Midbrain (tissue), 1 donor: Measurements from ENCODE around the gene PDLIM4.

Source experiments
- DNase-seq: peaks from one replicate; lab custom pipeline; 2025; lab: John Stamatoyannopoulos, UW

The PDLIM4 gene

DNA sequence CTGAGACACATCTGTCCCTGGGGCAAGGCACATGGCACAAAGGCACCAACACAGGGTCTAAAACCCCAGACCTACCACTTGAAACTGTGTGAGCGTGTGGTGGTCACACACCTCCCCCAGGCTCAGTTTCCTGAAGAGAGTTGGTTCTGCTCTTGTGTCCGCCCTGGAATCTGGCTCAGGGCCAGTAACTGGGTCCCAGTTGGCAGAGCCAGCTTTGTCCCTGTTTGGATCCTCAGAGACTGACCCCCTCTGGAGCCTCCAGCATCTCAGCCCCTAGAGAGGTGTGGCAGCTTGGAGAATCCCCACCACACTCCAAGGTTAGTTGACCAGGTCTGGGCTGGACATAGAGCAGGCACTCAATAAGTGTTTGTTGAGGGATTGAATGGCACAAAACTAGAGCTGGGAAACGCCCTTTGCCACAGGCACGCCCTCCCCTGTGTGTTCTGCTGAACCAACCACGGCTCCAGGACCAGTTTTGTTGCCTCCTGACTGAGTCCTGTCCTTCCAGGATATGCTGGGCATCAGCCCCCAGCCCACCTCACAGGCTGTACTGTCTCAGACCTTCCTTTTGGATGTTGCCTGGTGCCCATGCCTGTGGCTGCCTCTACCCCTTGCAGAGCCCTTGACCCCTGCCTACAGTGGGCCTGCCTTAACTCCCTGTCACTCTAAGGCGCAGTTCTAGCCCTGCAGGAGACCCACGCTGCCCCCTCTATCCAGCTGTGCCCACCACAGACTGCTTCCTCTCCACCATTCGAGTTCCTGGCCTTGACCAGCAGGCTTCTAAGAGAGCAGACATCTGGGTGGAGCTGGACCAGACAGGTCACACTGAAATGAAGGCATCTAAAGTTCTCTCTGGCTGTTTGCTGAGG is 3.8 kb upstream of the PDLIM4 start:
- DNase-seq = no peak

DNA sequence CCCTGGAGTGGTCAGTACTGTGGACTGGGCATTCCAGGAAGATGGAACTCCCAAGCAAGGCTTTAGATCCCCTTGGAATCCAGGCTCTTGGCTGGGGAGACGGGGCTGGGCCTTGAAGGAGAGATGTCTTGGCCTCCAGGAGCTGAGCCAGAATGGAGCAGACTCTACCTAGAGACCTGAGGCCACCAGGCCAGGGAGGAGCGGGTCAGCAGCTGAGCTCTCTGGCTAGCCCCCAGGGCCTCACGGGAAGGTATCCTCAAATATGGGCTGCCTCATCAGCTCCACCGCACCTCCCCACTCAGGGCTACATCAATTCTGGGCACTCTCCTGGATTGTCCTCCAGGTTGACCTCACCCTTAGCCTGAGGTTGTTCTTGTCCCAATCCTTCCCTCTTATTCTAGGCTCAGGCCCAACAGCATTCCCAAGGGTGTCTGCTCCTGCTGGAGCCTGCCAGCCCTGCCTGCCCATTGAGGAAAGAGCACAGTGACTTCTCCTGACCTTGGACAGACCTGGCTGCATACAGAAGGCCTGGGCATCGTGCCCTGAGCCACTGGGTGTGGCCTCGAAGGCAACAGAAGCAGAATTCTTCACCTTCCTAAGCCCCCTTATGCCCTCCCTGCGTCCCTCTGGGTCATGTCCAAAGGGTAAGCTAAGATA is 3.0 kb upstream of the PDLIM4 start:
- no peak for DNase-seq

DNA sequence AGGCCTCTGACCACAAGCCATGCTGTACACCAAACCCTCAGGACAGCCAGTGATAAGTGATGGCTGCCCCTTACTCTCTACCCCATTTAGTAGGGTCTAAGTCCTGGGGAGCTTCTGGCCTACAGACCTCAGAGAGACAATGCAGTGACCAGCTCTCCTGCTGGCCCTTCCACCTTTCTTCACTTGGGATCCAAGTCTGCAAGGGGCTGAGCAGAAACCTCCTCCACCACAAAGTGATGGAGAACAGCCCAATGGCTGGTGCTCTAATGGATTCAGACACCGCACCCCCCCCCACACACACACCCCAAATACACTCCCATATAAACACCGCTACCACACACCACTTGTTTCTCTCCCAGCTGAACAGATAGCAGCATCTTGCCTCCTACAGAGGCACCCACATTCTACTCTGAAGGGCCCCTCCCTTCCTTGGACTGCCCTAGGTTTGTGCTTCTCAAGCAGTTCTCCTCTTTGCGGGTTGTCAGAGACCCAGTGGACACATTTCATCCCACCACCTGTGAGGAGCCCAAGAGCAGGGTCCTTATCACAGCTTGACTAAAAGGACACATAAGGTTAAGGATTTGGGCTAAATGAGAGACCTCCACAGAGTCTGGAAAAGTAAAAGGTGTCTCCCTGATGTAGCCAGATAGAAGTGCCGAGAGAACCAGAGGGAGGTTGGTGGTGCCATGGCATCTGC is 1.3 kb upstream of the PDLIM4 start:
- DNase-seq = no peak

DNA sequence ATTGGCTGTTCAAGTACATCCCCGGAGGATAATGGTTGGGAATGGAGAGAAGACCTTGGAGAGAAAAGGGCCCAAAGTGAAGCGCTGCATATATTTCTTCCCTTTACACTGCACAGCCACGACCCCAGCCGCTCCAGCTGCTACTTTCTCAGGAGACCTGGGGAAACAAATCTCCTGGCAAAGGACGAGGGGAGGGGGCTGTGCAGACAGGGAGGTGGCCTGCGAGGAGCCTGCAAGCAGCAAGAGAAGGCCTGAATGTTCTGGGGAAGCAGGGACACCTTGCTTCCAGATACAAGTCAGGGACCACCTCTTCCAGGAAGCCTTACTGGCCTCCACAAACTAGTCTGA is 739 bp upstream of the PDLIM4 start:
- DNase-seq = no peak

DNA sequence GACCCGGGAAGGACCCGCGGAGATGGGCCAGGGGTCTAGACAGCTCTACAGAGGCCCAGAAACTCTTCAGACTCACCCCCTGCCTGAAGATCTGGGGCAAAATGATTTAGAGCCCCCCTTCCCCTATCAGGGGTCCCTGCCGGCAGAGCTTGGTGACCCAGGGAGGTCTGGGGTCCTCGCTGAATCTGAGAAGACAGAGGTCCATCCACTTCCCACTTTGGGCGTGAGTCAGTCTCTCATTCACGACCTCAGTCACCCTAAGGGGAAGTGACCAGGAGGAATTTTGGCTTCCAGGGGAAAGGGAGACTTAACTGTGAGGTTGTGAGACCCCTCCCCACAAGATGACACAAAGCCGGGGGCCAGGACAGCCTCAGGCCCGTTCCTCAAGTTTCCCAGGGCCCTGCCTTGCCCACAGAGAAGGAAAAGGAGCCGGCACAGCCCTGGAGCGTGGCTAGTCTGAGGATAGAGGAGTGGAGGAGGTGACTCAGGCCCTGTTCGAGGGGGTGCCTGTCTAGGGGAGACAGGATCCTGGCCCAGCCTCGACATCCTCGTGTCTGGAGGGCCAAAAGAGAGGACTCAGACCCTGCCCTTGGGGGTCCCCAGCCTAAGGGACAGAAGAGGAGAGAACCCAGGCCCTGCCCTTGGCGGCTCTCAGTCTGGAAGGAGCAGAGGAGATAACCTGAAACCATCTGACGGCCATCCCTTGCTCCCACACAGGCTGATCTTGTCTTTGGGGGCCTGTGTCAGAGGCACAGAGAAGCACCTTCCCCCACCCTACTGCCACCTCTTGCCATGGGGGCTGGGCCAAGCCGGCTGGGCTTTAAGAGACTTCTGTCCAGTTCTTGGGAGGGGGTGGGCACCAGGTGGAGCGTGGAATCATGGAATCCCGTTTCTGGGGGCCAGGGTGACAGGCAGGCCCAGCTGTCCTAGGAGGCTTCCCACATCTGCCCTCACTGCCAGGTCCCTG is 889 bp downstream of the PDLIM4 start:
- no peak for DNase-seq

DNA sequence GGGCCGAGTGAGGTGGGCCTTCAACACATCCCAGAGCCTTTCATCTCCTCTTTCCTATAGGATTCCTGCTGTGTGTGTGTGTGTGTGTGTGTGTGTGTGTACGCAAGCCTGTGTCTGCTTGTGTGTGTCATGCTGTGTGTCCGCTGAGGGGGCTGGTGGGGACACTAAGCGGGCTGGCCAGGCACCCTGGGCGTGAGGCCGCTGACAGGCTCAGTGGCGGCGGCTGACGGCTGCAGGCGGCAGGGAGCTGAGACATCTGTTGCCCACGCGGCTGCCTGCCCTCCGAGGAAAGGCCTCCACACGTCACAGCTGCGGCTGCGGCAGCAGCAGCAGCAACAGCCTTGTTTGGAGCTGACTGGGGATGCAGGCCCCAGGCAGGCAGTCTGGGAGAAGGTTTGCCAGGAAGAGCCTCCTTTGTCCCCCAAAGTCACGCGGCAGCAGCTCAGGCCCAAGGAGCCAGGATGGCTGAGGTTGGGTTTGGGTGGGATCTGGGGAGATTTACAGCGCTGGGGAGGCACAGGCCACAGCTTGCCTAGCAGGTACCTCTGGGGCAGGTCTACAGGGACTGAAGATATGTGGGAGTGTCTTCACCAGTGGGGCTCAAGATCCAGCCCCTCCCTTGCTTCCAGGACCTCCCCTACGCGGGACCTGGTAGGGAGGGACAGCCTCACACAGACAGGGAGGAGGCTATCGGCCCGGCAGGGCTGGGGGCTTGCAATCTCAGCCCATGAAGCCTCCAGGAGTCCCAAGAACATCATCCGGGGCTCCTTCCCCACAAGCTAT is 1.8 kb downstream of the PDLIM4 start:
- peak; percentile 36 for DNase-seq

DNA sequence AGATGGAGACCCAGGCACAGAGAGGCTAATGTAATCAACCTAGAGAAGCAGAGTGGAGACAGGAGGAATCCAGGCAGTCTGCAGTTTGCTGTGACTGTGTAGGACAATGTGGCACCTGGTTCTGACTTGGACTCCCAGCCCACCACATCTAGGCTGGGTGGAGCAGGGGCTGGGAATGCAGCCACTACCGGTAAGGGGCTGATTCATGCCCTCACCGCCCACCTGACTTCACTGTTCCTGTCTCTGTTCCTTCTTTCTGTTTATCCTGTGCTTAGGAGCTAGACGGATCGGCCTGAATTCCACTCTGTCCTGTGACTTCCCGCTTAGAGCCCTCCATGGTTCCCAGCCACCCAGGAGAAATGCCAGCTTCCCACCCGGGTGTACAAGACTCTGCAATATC is 2.6 kb downstream of the PDLIM4 start:
- DNase-seq = no peak

DNA sequence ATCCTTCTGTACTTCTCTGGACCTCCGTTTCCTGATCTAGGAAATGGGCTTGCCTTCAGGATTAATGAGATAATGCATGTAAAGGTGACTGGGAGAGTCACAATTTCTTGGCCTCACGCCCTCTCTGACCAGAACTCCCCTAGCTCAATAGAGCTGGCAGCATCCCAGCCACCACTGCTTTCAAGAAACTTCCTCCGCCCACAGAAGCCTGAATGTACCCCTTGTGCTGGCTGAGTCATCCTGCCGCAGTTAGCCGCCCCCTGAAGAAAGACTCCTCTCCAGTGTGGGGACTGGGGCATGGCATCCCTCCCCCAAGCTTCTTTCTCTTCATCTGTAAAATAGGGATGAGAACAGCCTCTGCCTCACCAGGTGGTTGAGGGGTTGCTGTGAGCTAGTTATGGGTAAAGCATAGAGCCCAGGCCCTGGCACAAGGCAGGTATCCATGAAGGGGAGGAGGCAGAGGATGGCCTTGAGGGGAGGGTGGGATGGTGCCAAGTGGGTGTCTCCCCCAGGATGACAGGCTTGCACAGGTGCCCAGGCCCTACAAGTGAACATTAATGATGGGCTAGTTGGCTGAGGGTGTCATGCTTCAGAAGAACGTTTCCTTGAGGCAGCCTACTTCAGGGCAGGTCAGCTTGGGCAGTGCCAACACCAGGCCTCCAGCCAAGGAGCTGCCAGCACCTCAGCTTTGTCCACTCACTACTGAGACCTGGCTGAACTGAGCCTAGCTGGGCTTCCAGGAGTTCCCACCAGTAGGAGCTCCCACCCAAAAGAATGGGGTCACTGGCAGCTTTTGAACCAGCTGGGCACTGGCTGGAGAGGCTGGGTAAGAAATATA is 3.4 kb downstream of the PDLIM4 start:
- peak; percentile 43 for DNase-seq

DNA sequence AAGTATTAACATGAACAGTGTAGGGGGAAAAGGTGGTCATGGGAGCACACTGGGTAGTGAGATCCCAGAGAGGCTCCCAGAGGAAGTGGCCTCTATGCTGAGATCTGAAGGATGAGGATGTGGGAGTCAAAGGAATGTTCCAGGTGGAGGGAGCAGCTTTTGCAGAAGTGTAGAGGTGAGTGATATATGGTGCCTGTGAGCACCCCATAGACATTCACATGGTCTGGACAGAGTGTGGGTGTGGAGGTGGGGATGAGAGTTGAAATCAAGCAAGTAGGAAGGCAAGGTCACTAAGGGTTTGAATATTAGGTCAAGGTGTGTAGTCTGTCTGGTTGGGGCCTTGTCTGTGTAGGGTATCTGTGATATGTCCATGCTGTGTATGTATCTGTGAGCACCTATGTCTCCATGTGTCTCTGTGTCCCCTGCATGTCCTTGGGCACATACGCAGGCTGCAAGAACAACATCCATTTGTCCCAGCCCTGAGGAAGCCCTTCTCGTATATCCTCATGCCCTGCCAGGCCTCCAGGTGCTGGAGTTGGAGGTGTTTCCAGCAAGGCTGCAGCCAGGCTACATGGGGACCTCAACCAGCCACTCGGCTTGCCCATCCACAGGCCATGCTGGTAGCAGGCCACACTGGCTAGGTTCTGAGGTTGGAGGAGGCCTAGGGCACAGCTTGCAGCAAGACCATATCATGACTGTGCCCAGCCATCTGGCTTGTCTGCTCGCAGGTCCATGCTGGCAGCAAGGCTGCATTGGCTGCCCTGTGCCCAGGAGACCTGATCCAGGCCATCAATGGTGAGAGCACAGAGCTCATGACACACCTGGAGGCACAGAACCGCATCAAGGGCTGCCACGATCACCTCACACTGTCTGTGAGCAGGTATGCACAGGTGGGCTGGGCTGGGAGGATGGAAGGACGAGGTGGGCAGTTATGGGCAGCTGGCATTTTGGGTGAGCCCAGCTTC is 4.7 kb downstream of the PDLIM4 start:
- DNase-seq = no peak

DNA sequence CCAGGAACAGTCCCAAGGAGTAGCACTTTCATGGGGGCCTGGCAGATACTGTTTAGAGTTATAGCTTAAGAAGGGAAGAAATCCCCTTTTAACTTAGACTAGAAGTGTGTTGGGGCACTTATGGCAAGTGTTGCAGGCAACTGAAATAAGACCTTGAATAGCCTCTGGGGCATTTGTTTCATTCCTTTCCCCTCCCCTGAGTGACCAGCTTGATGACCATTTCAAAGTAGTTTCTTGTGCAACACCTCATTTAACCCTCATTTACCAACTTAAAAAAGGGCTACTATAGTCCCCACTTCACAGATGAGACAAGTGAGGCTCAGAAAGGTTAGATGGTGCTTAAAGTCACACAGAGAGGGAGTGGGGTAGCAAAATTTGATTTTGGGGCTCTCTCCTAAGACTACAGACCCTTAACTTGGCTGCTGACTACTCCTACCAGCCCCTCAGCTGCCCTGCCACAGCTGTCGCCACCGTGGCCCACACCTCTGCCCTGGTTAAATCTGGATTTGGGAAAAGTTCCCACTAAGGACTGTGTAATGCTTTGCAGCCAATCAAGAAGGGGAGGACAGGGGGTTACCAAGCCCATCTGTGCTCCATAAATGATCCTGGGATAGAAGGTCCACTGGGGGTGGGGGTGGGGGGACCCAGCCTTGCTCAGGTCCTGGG is 5.5 kb downstream of the PDLIM4 start:
- DNase-seq = no peak

DNA sequence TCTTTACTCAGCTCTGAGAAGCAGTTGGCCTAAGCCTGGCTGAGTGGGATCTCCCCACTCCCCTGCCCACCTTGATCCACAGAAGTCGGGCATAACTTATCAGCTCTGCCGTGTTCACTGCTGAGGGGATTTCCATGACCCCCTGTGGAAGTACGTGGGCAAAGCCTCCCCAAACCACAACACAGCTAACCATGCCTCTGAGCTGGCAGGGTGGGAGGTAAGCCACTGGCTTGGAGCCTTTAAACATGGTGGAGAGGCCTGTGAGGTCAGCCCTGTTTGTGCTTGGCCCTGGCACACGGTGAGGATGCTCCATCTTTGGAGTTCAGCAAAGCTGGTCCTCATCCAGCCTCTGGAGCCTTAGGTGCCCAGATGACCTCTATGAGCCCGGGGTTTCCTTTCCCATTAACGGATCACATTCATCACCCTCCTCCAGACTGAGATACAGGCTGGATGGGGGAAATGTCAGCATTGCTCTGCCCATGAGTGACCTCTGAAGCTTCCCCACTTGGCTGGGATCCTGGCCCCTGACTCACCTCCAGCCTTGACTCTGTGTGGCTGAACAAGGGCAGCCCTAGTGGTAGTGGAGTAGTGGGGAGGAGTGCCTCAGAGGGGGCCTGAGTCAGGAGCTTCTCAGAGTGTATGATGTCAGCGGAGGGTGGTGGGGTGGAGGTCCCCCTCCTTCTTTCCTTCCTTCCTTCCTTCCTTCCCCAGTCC is 6.2 kb downstream of the PDLIM4 start:
- no peak for DNase-seq

DNA sequence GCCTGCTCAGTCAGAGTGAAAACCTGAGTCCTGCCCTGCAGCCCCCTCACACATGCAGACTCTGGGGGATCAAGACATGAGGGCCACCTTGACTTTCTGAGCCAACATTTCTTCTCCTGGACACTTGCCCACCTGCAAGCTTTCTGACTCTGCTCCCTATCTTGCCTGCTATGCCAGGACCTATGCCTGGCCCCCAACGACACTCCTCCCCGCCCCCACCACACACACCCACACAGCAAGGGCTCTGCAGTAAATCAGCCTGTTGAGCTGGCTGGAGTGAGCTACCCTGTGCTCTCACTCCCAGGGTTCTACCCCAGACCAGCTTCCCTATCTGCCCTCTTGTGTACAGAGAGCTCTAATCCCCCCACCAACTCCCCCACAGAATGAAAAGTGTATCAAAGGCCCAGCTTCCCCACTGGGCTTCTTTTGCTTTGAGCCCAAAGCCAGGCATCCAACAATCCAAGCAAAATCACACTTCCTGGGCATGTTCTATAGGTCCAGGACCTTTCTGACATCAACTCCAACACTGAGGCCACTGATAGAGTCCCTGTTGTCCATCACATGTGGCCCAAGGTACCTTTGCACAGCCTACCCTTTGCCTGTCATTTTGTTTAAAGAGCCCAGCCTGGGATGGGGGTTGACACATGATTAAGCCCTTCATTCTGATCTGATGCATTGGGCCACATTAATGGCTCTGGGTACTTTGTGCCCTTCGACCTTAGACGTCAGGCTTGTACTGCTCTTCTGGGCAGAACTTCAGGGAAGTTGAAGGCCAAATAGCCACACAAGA is 7.2 kb downstream of the PDLIM4 start:
- DNase-seq = no peak

DNA sequence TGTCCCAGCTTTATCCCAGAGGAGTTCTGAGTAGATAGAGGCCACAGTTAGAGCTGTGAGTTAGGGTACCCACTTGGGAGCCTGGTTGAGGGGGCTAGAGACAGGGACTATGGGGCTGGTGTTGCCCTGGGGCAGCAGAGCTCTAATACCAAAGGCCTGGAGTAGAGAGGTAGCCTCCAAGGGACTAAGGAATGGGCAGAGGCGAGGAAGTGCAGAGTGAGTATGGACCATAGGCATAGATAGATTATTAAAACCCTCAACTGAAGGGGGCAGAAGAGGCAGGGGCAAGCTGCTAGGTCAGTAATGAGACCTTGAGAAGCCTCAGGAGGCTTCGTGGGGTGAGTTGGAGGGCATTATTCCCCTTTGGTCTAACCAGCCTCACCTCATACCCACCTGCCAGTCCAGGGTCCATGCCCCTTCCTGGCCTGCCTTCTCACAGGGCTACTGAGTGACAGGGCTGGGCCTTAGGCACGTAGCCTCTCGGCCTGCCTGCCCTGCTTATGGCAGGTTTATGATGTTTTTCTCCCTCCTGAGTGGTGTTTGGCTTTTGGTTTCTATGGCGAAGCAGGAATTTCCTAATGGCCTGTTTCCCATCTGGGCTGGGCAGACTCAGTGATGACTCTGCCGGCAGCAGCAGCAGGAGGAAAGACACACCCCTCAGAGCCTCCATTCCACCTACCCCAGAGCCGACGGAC is 8.0 kb downstream of the PDLIM4 start:
- no peak for DNase-seq

DNA sequence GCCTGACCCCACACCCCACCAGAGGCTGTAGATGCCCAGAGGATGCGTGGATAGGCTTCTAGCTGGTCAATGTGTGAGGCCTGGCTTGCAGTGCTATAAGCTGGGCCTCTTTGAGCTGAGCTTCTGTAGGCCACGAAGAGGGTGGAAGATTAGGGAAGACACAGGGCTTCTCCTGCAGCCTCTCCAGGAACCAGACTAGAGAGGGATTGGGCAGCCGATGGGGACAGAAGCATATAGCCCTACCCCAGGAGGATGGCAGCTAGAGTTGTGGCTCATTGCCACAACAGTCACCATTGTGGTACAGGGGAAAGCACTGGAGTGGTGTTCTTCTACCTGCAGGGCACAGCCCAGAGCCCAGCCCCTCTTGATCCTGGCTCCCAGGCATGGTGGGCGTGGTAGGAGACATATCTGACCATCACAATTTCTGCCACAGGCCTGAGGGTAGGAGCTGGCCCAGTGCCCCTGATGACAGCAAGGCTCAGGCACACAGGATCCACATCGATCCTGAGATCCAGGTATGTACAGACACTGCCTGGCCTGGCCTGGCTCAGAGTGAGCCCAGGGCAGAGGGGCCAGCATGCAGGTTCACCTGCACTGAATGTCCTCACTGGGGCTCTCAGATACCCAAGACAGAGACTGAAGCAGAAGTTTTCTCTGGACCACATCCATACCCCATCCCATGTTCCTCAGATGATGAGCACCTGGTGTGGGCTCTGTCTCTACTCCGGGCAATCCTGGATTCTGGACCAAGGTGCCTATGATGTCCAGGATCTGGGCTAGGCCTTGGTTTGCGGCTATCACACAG is 8.7 kb downstream of the PDLIM4 start:
- no peak for DNase-seq

DNA sequence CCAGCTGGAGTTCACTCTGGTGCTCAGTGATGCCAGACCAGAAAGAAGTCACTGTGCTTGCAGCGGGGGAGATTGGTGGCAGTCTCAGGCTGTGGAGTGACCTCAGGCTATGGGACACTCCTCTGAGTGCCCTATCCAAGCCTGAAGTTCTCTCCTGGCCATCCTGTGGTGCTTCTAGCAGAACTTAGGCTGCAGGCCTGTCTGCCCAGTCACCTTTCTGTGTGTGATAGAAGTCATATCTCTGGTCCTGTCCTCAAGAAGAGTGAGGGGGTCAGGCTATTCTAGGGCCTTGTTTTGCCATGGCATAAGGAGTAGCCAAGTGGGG is 9.3 kb downstream of the PDLIM4 start:
- no peak for DNase-seq
